Neuronal stem cell (in vitro differentiated cells): ENCODE results near the gene GPSM1.

ENCODE experiments used
- DNase-seq: peaks from one replicate; pipeline ENCODE4 v3.0.0-alpha.2; 2013; ENCODE audit warnings: low spot score
- H2AFZ ChIP-seq: one replicate; pipeline ENCODE4 v1.6.1; 2013; ENCODE audit warnings: mild to moderate bottlenecking, low read length, inconsistent platforms
- H2AK5ac ChIP-seq: 2 replicates; pipeline ENCODE4 v1.6.1; 2013; ENCODE audit warnings: low read depth, mild to moderate bottlenecking, inconsistent platforms, low read length, moderate library complexity, mixed read lengths
- H2BK120ac ChIP-seq: 2 replicates; pipeline ENCODE4 v1.6.1; 2013; ENCODE audit warnings: low read depth, mild to moderate bottlenecking, inconsistent platforms, low read length, moderate library complexity, mixed read lengths
- H2BK12ac ChIP-seq: one replicate; pipeline ENCODE4 v1.6.1; 2013; ENCODE audit warnings: low read length, inconsistent platforms
- H2BK15ac ChIP-seq: 2 replicates; pipeline ENCODE4 v1.6.1; 2013; ENCODE audit warnings: mild to moderate bottlenecking, low read length, inconsistent platforms, mixed read lengths
- H2BK5ac ChIP-seq: one replicate; pipeline ENCODE4 v1.6.1; 2013; ENCODE audit warnings: inconsistent platforms, mild to moderate bottlenecking, low read length, moderate library complexity
- H3K14ac ChIP-seq: one replicate; pipeline ENCODE4 v1.6.1; 2013; ENCODE audit warnings: low read length, inconsistent platforms
- H3K18ac ChIP-seq: 2 replicates; pipeline ENCODE4 v1.6.1; 2013; ENCODE audit warnings: low read length, inconsistent platforms
- H3K23ac ChIP-seq: 2 replicates; pipeline ENCODE4 v1.6.1; 2013; ENCODE audit warnings: low read depth, mild to moderate bottlenecking, mixed read lengths, low read length, inconsistent platforms; ENCODE audit not compliant: poor library complexity
- H3K27ac ChIP-seq: replicated peaks from 3 replicates; pipeline ENCODE4 v1.5.1; 2013; ENCODE audit warnings: low read length, inconsistent platforms
- H3K27me3 ChIP-seq, 3 experiments: 2 replicates each; pipeline ENCODE4 v1.6.1; 2013; ENCODE audit warnings: low read length in 3 of 3, mild to moderate bottlenecking in 2 of 3, inconsistent platforms in 1 of 3, low read depth in 1 of 3, mixed read lengths in 1 of 3, moderate library complexity in 1 of 3; ENCODE audit not compliant: control insufficient read depth in 3 of 3, insufficient read depth in 3 of 3
- H3K36me3 ChIP-seq, 2 donors: replicated peaks in 1 of 2; 2 replicates each; pipeline ENCODE4 v1.6.1; 2013; ENCODE audit warnings: low read length in 2 of 2; ENCODE audit not compliant: control insufficient read depth in 2 of 2, insufficient read depth in 2 of 2
- H3K4ac ChIP-seq: 2 replicates; pipeline ENCODE4 v1.6.1; 2013; ENCODE audit warnings: inconsistent platforms, mild to moderate bottlenecking, low read length, moderate library complexity
- H3K4me1 ChIP-seq, 2 donors: 1 replicate in 1 of 2; 2 replicates in 1 of 2; pipeline ENCODE4 v1.6.1; 2013; ENCODE audit warnings: low read length in 2 of 2, low read depth in 1 of 2; ENCODE audit not compliant: control insufficient read depth in 2 of 2, insufficient read depth in 1 of 2
- H3K4me2 ChIP-seq: one replicate; pipeline ENCODE4 v1.6.1; 2013; ENCODE audit warnings: mild to moderate bottlenecking, low read length, inconsistent platforms; ENCODE audit not compliant: insufficient read depth, poor library complexity, severe bottlenecking
- H3K4me3 ChIP-seq, 2 donors: 2 replicates each; pipeline ENCODE4 v1.5.1; 2013; ENCODE audit warnings: low read length in 2 of 2, mild to moderate bottlenecking in 2 of 2, inconsistent platforms in 1 of 2, moderate library complexity in 1 of 2
- H3K79me1 ChIP-seq: one replicate; pipeline ENCODE4 v1.6.1; 2013; ENCODE audit warnings: low read depth, mild to moderate bottlenecking, inconsistent platforms, low read length, moderate library complexity
- H3K9ac ChIP-seq: one replicate; pipeline ENCODE4 v1.6.1; 2013; ENCODE audit warnings: mild to moderate bottlenecking, low read depth, low read length, inconsistent platforms; ENCODE audit not compliant: poor library complexity
- H3K9me3 ChIP-seq, 2 donors: replicated peaks in 1 of 2; 2 replicates each; pipeline versions ENCODE3 to v1.6.1; 2013; ENCODE audit warnings: low read length in 2 of 2, mild to moderate bottlenecking in 2 of 2, inconsistent platforms in 1 of 2, low read depth in 1 of 2, mixed read lengths in 1 of 2, moderate library complexity in 1 of 2; ENCODE audit not compliant: control insufficient read depth in 2 of 2, insufficient read depth in 1 of 2
- H4K8ac ChIP-seq: one replicate; pipeline ENCODE4 v1.6.1; 2013; ENCODE audit warnings: low read depth, mild to moderate bottlenecking, inconsistent platforms, low read length, moderate library complexity
- H4K91ac ChIP-seq: one replicate; pipeline ENCODE4 v1.6.1; 2013; ENCODE audit warnings: low read length, low read depth, mild to moderate bottlenecking, inconsistent platforms; ENCODE audit not compliant: poor library complexity
- WGBS, 2 donors: extraction: QIAGEN DNeasy Blood & Tissue Kit; methylation state at CpG; one replicate each; pipeline ENCODE4 v1.1.7; 2013; ENCODE audit warnings: missing lambda C conversion rate in 2 of 2, mixed read lengths in 1 of 2; ENCODE audit not compliant: insufficient read length in 2 of 2, insufficient replicate concordance in 1 of 2; ENCODE audit errors: extremely low coverage in 2 of 2; 5-methylcytosine and 5-hydroxymethylcytosine counted together

GPSM1 gene

DNA sequence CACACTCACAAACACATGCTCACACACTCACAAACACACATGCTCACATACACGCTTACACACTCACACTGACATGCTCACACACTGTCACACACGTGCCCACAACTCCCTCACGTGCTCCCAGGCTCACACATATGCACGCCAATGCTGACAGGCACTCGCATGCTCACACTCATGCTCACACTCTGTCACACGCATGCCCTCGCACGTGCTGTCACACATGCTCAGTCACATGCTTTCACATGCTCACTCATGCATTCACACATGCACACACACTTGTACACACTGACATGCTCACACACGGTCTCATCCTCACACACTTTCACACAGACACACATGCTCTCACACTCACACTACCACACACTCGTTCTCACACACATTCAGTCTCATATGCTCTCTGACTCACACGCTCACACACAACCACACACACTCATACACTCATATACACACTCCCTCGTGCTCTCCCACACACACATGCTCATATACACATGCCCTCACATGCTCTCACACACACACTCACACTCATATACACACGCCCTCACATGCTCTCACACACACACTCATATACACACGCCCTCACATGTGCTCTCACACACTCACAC is 33.8 kb upstream of the GPSM1 start:
- Histone ChIP-seq H3K4me3 (peak overlapping the region in 1 of 2 donors; percentile 51), H3K23ac (no peak overlapping the region)
- 100% methylated on average over 3 to 5 of the region's 14 CpGs for WGBS, 2 donors

GRCh38 chr9:136294437-136294836 is 32.9 kb upstream of the GPSM1 start:
- Histone ChIP-seq H2BK12ac (no peak overlapping the region), H3K23ac (peak overlapping the region; percentile 8), H4K91ac (no peak overlapping the region), H4K8ac (no peak overlapping the region), H3K36me3 (no peaks in the 10 kb centered on the region), H3K14ac (peak overlapping the region; percentile 59), H3K4me1 (peaks cover 2 to 17% of the 10 kb centered on the region in 2 donors), H3K9me3 (peaks cover 0 to 16% of the 10 kb centered on the region in 2 donors), H3K4ac (no peak overlapping the region), H3K27me3 (peaks cover 0 to 38% (median 2%) of the 10 kb centered on the region in 3 experiments), H3K9ac (no peak overlapping the region), H2BK15ac (peak overlapping the region; percentile 14), H3K4me3 (no peak overlapping the region), H3K79me1 (no peaks in the 10 kb centered on the region), H2AK5ac (peak overlapping the region; percentile 4), H3K27ac (no peak overlapping the region), H3K18ac (no peak overlapping the region), H2BK120ac (no peak overlapping the region), H2AFZ (no peak overlapping the region), H3K4me2 (no peak overlapping the region), H2BK5ac (peak overlapping the region; percentile 48)
- WGBS, 2 donors = no CpG with 5 or more reads among the region's 5 CpGs
- no peak for DNase-seq

More for the DNA sequence above, 33.8 kb upstream of the GPSM1 start:
- H4K8ac ChIP-seq = no peak overlapping the region
- no peak overlapping the region for H2BK12ac ChIP-seq
- H2AK5ac ChIP-seq = no peak overlapping the region
- no peak overlapping the region for H2BK5ac ChIP-seq
- H3K9me3 ChIP-seq = peaks cover 0 to 16% of the 10 kb centered on the region in 2 donors
- no peak overlapping the region for H2BK120ac ChIP-seq
- no peak overlapping the region for H3K4ac ChIP-seq
- H3K18ac ChIP-seq = peak overlapping the region; percentile 44
- peak overlapping the region; percentile 75 for H4K91ac ChIP-seq
- peaks cover 2 to 17% of the 10 kb centered on the region in 2 donors for H3K4me1 ChIP-seq
- no peaks in the 10 kb centered on the region for H3K36me3 ChIP-seq
- no peak overlapping the region for H2AFZ ChIP-seq
- peak overlapping the region; percentile 13 for H3K9ac ChIP-seq
- H3K14ac ChIP-seq = peak overlapping the region; percentile 98
- H3K4me2 ChIP-seq = no peak overlapping the region
- DNase-seq = no peak
- H3K79me1 ChIP-seq = no peaks in the 10 kb centered on the region
- H3K27me3 ChIP-seq = peaks cover 0 to 41% (median 2%) of the 10 kb centered on the region in 3 experiments
- no peak overlapping the region for H3K27ac ChIP-seq
- H2BK15ac ChIP-seq = no peak overlapping the region

DNA sequence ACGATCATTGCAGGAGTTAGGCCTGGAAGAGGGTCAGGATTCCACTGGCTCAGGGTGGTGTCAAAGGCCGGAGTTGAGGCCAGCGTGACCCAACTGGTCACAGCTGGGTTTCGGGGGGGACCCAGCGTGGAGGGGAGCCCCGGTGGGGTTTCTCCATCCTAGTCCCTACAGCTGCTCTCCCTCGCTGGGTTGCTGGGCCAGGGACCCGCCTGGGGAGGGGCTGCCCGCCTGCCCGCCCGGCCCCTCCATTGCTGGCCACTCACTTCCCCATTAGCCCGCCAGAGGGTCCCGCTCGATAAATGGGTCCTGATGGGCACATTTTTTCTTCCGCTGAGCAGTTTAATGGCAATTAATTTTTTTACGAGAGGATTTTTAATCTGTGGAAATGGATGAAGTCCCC is 32.3 kb upstream of the GPSM1 start:
- Histone ChIP-seq H2BK5ac (peak overlapping the region; percentile 48), H3K18ac (no peak overlapping the region), H3K79me1 (no peaks in the 10 kb centered on the region), H2BK15ac (peak overlapping the region; percentile 14), H4K91ac (no peak overlapping the region), H3K9me3 (peaks cover 0 to 16% of the 10 kb centered on the region in 2 donors), H3K27ac (no peak overlapping the region), H4K8ac (no peak overlapping the region), H3K4me3 (no peak overlapping the region), H2AK5ac (peak overlapping the region; percentile 4), H3K27me3 (peaks cover 0 to 37% (median 2%) of the 10 kb centered on the region in 3 experiments), H3K4ac (no peak overlapping the region), H2AFZ (no peak overlapping the region), H3K4me1 (peaks cover 2 to 17% of the 10 kb centered on the region in 2 donors), H2BK12ac (peak overlapping the region; percentile 30), H3K4me2 (no peak overlapping the region), H3K23ac (no peak overlapping the region), H2BK120ac (no peak overlapping the region), H3K9ac (no peak overlapping the region), H3K14ac (no peak overlapping the region), H3K36me3 (no peaks in the 10 kb centered on the region)
- DNase-seq = no peak
- whole genome bisulfite sequencing, 2 donors = no CpG with 5 or more reads among the region's 16 CpGs

DNA sequence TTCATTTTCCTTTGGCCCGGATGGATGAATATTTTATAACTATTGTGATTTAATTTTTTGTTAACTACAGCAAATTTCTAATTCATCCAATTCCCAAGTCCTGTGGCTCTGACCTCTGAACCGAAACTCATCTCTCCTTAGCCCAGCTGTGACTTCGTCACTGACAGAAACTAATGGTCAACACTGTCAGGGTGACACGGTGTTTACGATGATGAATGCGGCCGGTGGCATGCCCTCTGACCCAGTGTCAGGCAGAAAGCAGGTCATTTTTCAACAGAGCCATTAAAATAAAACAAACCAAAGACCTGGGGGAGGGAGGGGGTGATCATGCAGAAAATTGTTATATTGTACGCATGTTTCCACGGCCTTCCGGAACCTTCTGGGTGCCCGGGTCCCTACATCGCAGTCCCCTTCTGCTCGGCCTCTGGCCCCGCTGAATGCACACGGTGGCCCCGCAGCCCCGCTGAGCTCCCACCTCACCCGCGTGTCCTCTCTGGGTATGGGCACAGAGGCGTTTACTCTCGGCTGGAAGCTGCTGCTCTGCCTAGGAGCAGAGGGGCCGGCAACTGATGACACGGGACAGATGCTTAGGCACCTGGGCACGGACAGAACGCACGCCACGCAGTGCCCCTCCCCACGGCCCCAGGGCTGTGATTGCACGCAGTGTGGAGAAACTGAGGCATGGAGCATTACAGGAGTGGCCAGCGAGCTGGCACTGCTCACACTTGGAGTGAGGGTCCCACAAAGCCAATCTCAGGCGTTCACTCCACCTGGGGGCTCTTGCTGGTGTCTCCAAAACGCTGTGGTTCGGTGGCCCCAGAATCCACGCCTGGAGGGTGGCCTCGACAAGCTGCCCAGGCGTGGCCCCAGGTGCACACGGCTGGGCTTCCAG is 31.6 kb upstream of the GPSM1 start:
- Histone ChIP-seq H2AK5ac (peak overlapping the region; percentile 90), H4K8ac (no peak overlapping the region), H3K14ac (peak overlapping the region; percentile 97), H3K4me3 (no peak overlapping the region), H2BK120ac (no peak overlapping the region), H4K91ac (no peak overlapping the region), H3K79me1 (no peaks in the 10 kb centered on the region), H3K4me2 (no peak overlapping the region), H2BK15ac (no peak overlapping the region), H3K36me3 (no peaks in the 10 kb centered on the region), H3K9ac (peak overlapping the region; percentile 70), H2AFZ (no peak overlapping the region), H2BK5ac (peak overlapping the region; percentile 75), H3K27ac (no peak overlapping the region), H3K18ac (peak overlapping the region; percentile 76), H3K4me1 (peaks cover 2 to 17% of the 10 kb centered on the region in 2 donors), H3K23ac (peak overlapping the region; percentile 65), H3K9me3 (peaks cover 0 to 16% of the 10 kb centered on the region in 2 donors), H3K4ac (peak overlapping the region; percentile 53), H3K27me3 (peaks cover 0 to 32% (median 2%) of the 10 kb centered on the region in 3 experiments), H2BK12ac (peak overlapping the region; percentile 73)
- no CpG with 5 or more reads among the region's 37 CpGs for WGBS, 2 donors
- DNase-seq = no peak
